CD14-positive monocyte (primary cell): Measurements from ENCODE around the gene AKR1C8. TPM values are rescaled to one million over a fixed set of nuclear protein-coding genes. Genes with fewer than 3 reads are reported as not detected.

Source experiments
- DNase-seq, 3 donors: peaks; one replicate each; pipeline ENCODE4 v3.0.0-alpha.2; 2011 to 2022
- H2AFZ ChIP-seq: 2 replicates; pipeline ENCODE4 v1.6.0; 2012; ENCODE audit warnings: mild to moderate bottlenecking, low read depth, low read length, inconsistent platforms; ENCODE audit not compliant: insufficient read depth, poor library complexity, severe bottlenecking
- H3K27ac ChIP-seq, 2 donors: 1 replicate in 1 of 2; 2 replicates in 1 of 2; pipeline ENCODE4 v1.5.1; 2012 to 2013; ENCODE audit warnings: low read length in 2 of 2, control low read depth in 1 of 2, inconsistent platforms in 1 of 2, low read depth in 1 of 2, mild to moderate bottlenecking in 1 of 2
- H3K27me3 ChIP-seq, 2 donors: one replicate each; pipeline versions ENCODE4 v1.6.0 to v1.6.1; 2011 to 2013; ENCODE audit warnings: low read length in 2 of 2; ENCODE audit not compliant: control insufficient read depth in 2 of 2, insufficient read depth in 2 of 2
- H3K36me3 ChIP-seq, 2 donors: replicated peaks in 1 of 2; 1 replicate in 1 of 2; 2 replicates in 1 of 2; pipeline versions ENCODE4 v1.5.1 to v1.6.1; 2012 to 2013; ENCODE audit warnings: low read length in 2 of 2, control low read depth in 1 of 2, inconsistent platforms in 1 of 2, mild to moderate bottlenecking in 1 of 2; ENCODE audit not compliant: insufficient read depth in 2 of 2, control insufficient read depth in 1 of 2
- H3K4me1 ChIP-seq, 2 donors: 1 replicate in 1 of 2; 2 replicates in 1 of 2; pipeline versions ENCODE4 v1.5.1 to v1.6.1; 2012 to 2013; ENCODE audit warnings: low read length in 2 of 2, control low read depth in 1 of 2, inconsistent platforms in 1 of 2, mild to moderate bottlenecking in 1 of 2, moderate library complexity in 1 of 2; ENCODE audit not compliant: insufficient read depth in 2 of 2, control insufficient read depth in 1 of 2
- H3K4me2 ChIP-seq: replicated peaks from 2 replicates; pipeline ENCODE3; 2012; ENCODE audit warnings: low read length, moderate library complexity, mild to moderate bottlenecking; ENCODE audit not compliant: poor library complexity, severe bottlenecking; ENCODE audit errors: extremely low read depth
- H3K4me3 ChIP-seq, 3 experiments: fragments of 200-600 bp in 1 of 3; sonication (generic) in 1 of 3; replicated peaks in 1 of 3; 1 replicate in 2 of 3; 2 replicates in 1 of 3; pipeline ENCODE4 v1.5.1; 2011 to 2013; ENCODE audit warnings: low read length in 3 of 3, mild to moderate bottlenecking in 3 of 3, control low read depth in 2 of 3, low read depth in 2 of 3, inconsistent platforms in 1 of 3, moderate library complexity in 1 of 3
- H3K79me2 ChIP-seq: 2 replicates; pipeline ENCODE4 v1.6.0; 2012; ENCODE audit warnings: mild to moderate bottlenecking, control low read depth, inconsistent platforms, low read length, moderate library complexity; ENCODE audit not compliant: insufficient read depth
- H3K9ac ChIP-seq: 2 replicates; pipeline ENCODE4 v1.6.0; 2017; ENCODE audit warnings: low read length, mild to moderate bottlenecking; ENCODE audit not compliant: insufficient read depth, poor library complexity, severe bottlenecking
- H3K9me3 ChIP-seq, 2 donors: replicated peaks in 1 of 2; 1 replicate in 1 of 2; 2 replicates in 1 of 2; pipeline versions ENCODE4 v1.5.1 to v1.6.1; 2012 to 2013; ENCODE audit warnings: low read length in 2 of 2, control low read depth in 1 of 2; ENCODE audit not compliant: control insufficient read depth in 1 of 2, insufficient read depth in 1 of 2
- H4K20me1 ChIP-seq: 2 replicates; pipeline ENCODE4 v1.6.0; 2012; ENCODE audit warnings: mild to moderate bottlenecking, low read length, control low read depth, moderate library complexity; ENCODE audit not compliant: insufficient read depth
- H3K27ac Mint-ChIP-seq, 7 donors: one replicate each; pipeline ENCODE4 v1.8.0; 2020; ENCODE audit warnings: mild to moderate bottlenecking in 7 of 7, mixed read lengths in 7 of 7, moderate library complexity in 6 of 7, inconsistent platforms in 2 of 7
- H3K27me3 Mint-ChIP-seq, 3 donors: one replicate each; pipeline ENCODE4 v1.8.0; 2021 to 2022; ENCODE audit warnings: low read depth in 3 of 3, mild to moderate bottlenecking in 3 of 3, mixed read lengths in 3 of 3, moderate library complexity in 3 of 3, inconsistent platforms in 1 of 3
- H3K36me3 Mint-ChIP-seq, 2 donors: one replicate each; pipeline ENCODE4 v1.8.0; 2020; ENCODE audit warnings: mixed read lengths in 2 of 2, inconsistent platforms in 1 of 2, mild to moderate bottlenecking in 1 of 2
- H3K4me1 Mint-ChIP-seq: one replicate; pipeline ENCODE4 v1.8.0; 2020; ENCODE audit warnings: mild to moderate bottlenecking, mixed read lengths
- H3K4me3 Mint-ChIP-seq, 2 donors: one replicate each; pipeline ENCODE4 v1.8.0; 2020; ENCODE audit warnings: mild to moderate bottlenecking in 2 of 2, mixed read lengths in 2 of 2, moderate library complexity in 1 of 2
- H3K9me3 Mint-ChIP-seq, 7 donors: one replicate each; pipeline ENCODE4 v1.8.0; 2020 to 2022; ENCODE audit warnings: mixed read lengths in 7 of 7, mild to moderate bottlenecking in 6 of 7, moderate library complexity in 6 of 7, inconsistent platforms in 2 of 7
- CTCF ChIP-seq: fragments of 200-600 bp; IDR thresholded peaks from one replicate; pipeline ENCODE4 v1.8.0; 2022; ENCODE audit warnings: antibody characterized with exemption, mild to moderate bottlenecking
- WGBS: methylation state at CpG from one replicate; pipeline ENCODE4 v1.1.5; 2013; ENCODE audit warnings: missing lambda C conversion rate; ENCODE audit not compliant: insufficient coverage; 5-methylcytosine and 5-hydroxymethylcytosine counted together
- intact Hi-C, 2 donors: fragments of 100-400 bp; cut with micrococcal nuclease; formaldehyde crosslinking; loops; one replicate each; pipeline versions ENCODE4 v1.15.0 to v1.15.1; 2023
- polyA plus RNA-seq, 3 donors: library from polyadenylated mRNA; depleted of rRNA in 1 of 3; unstranded in 2 of 3; stranded (reverse) in 1 of 3; fragments of 300-500 nt in 2 of 3; fragments of >200 nt in 1 of 3; fragmentation: Illumina TruSeq in 2 of 3; gene quantifications; 1 replicate in 2 of 3; 2 replicates in 1 of 3; pipeline ENCODE4 v1.2.3, GENCODE V29; 2012 to 2021

Gene AKR1C8
- polyA plus RNA-seq, 3 donors, result not detected

- no peak overlapping the region for H3K9ac ChIP-seq
- no peak overlapping the region for H3K4me3 ChIP-seq
- no peaks in the 10 kb centered on the region for H3K4me1 ChIP-seq
- H4K20me1 ChIP-seq, result no peaks in the 10 kb centered on the region
- no peak for DNase-seq
- H3K27me3 Mint-ChIP-seq, result no peaks in the 10 kb centered on the region
- peaks cover 22 to 47% (median 42%) of the 10 kb centered on the region in 7 donors for H3K9me3 Mint-ChIP-seq
- H3K9me3 ChIP-seq, result peaks cover 14 to 37% of the 10 kb centered on the region in 2 donors
- H3K79me2 ChIP-seq, result no peaks in the 10 kb centered on the region
- H3K4me2 ChIP-seq, result no peak overlapping the region
- no peaks in the 10 kb centered on the region for H3K36me3 Mint-ChIP-seq
- 83% methylated on average over 4 of the region's 5 CpGs for WGBS
- TF ChIP-seq CTCF, result no peak
- no peak overlapping the region for H2AFZ ChIP-seq
- no peaks in the 10 kb centered on the region for H3K36me3 ChIP-seq
- intact Hi-C loops, result no loop called here
- no peak overlapping the region for H3K27ac Mint-ChIP-seq
- H3K4me3 Mint-ChIP-seq, result no peak overlapping the region
- H3K4me1 Mint-ChIP-seq, result no peaks in the 10 kb centered on the region
- no peak overlapping the region for H3K27ac ChIP-seq
- no peaks in the 10 kb centered on the region for H3K27me3 ChIP-seq
Observed at GRCh38 chr10:5168897-5169420, 16.0 kb downstream of the AKR1C8 start.

GRCh38 chr10:5165738-5166137 is 19.2 kb downstream of the AKR1C8 start:
- no peak overlapping the region for H3K9ac ChIP-seq
- TF ChIP-seq CTCF, result no peak
- Mint-ChIP-seq H3K36me3 (no peaks in the 10 kb centered on the region), H3K4me3 (no peak overlapping the region), H3K27me3 (no peaks in the 10 kb centered on the region), H3K4me1 (no peaks in the 10 kb centered on the region), H3K27ac (no peak overlapping the region), H3K9me3 (peaks cover 25 to 69% (median 62%) of the 10 kb centered on the region in 7 donors)
- intact Hi-C loops, result no loop called here
- WGBS, result no CpG with 5 or more reads among the region's 1 CpG
- peaks cover 25 to 67% of the 10 kb centered on the region in 2 donors for H3K9me3 ChIP-seq
- H3K4me1 ChIP-seq, result no peaks in the 10 kb centered on the region
- H3K27me3 ChIP-seq, result no peaks in the 10 kb centered on the region
- no peak overlapping the region for H2AFZ ChIP-seq
- no peaks in the 10 kb centered on the region for H4K20me1 ChIP-seq
- H3K36me3 ChIP-seq, result no peaks in the 10 kb centered on the region
- H3K4me2 ChIP-seq, result no peak overlapping the region
- H3K27ac ChIP-seq, result no peak overlapping the region
- no peak for DNase-seq
- H3K4me3 ChIP-seq, result no peak overlapping the region
- H3K79me2 ChIP-seq, result no peaks in the 10 kb centered on the region
